Lung microvascular endothelial cell (primary cell): ENCODE measurements around the gene TYMP. TPM values are rescaled to one million over a fixed set of nuclear protein-coding genes. Genes with fewer than 3 reads are reported as not detected.

Source experiments
- DNase-seq, 2 donors: peaks; one replicate each; pipeline versions ENCODE4 v3.0.0 to v3.0.0-alpha.2; 2010; ENCODE audit warnings: low read depth in 2 of 2
- total RNA-seq: library from RNA; depleted of rRNA; stranded (reverse); fragments of >200 nt; gene quantifications from 2 replicates; pipeline ENCODE4 v1.2.1, GENCODE V29; 2014

Gene TYMP
- total RNA-seq, 1 donor from 2014 or later = 19.8 TPM

DNA sequence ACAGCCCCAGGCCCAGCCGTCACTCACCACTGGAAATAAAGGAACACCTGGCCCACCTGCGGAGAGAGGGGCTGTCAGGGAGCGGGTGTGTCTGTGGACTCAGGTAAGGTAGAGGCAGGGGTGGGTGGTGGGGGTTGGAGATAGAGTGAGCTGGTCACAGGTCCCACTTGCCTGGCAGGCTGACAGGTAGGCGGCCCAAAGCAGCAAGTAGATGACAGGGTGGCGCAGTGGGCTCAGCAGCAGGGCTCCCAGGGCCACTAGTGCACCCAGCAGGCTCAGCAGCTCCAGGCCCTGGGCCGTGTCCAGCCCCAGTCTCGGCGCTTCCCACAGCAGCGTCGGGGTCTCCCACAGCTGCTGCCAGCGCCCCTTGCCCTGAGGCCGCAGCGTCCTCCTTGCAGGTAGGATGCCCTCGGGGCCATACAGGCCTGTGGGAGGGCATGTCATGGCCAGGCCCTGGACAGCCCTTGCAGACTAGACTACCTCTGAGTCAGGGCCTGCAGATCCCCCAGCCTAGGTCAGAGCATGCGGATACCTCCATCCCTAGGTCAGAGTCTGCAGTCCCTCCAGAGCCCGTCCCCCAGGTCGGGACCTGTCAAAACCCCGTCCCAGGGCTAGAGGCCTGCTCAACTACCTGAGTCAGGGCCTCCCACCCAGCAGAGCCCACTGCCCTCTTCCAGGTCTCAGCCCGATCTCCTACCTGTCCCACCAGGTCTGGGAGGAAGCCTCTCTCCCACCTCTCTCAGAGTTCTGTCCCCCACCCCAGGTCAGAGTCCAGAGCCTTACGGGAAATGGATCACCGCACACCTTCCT is 23.0 kb downstream of the TYMP start:
- DNase-seq = no peak

GRCh38 chr22:50505776-50506610 is 23.8 kb downstream of the TYMP start:
- DNase-seq = no peak

- no peak for DNase-seq
Observed at GRCh38 chr22:50505276-50505775, 24.5 kb downstream of the TYMP start.

GRCh38 chr22:50504369-50505211 is 25.2 kb downstream of the TYMP start:
- no peak for DNase-seq

DNA sequence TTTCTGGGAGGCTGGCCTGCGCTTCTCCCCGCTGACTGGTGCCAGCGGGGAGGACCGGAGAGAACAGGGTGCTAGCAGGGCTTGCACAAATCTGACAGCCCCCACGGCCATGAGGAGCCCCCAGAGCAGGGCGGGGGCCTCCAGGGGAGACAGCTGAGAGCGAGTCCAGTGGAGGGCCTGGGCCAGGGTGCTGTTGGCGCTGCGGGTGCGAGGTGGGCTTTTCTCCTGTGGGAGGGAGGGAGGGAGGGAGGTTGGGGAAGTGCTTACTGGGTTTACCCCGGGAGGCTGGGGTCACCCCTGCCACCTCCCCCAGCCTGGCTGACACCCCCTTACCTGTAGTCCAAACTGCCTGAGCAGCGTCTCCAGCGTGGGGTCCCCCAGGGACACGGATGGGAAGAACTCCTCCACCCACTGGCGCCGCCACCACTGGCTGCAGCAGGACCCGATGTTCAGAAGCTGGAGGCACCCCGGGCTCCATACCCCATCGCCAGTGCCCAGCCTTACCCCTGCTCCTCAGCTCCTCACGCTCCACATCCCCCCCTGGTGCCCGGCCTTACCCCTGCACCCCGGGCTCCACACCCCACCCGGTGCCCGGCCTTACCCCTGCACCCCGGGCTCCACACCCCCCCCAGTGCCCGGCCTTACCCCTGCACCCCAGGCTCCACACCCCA is 26.2 kb downstream of the TYMP start:
- no peak for DNase-seq

DNA sequence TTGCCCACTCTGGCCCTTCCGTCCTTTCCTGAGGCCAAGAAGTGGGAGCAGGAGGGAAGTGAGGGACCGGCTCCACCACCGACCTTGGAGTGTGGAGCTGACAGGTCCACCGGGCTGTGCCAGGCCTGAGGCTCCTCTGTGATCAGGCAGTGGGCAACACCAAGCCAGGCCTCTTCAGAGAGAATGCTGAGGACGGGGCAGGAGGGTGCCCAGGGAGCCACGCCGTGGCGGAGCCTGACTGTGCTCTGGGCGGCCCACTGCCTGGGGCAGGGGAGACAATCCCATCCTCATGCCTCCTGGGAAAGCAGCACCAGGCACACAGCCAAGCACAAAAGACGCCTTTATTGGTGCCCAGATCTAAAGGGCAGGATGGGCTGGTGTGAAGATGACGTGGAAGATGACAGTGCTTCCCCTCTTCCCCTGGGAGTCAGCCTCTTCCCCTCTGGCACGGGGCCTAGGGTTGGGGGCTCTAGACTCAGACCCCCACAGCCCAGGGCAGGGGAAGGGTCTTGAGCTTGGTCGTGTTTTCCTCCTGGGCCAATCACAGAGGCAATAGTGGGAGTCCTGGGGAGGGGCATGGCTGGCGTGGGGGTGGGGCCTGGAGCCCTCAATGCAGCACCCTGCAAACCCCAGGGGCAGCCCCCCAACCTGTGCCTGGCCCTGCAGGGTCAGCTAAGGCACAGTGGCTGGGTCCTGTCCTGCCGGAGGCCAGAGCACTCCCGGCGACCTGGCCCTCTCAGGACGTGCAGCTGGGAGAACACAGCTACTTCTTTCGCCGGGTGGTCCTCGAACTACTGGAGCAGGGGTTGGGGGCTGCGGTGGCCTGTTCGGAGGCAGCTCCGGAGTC is 27.0 kb downstream of the TYMP start:
- DNase-seq = no peak

GRCh38 chr22:50502096-50502495 is 27.7 kb downstream of the TYMP start:
- no peak for DNase-seq

- DNase-seq = no peak
Observed at GRCh38 chr22:50500452-50500851, 29.4 kb downstream of the TYMP start.

- DNase-seq = peak; percentile 65 to 73
Observed at GRCh38 chr22:50498322-50498890, 31.4 kb downstream of the TYMP start.

DNA sequence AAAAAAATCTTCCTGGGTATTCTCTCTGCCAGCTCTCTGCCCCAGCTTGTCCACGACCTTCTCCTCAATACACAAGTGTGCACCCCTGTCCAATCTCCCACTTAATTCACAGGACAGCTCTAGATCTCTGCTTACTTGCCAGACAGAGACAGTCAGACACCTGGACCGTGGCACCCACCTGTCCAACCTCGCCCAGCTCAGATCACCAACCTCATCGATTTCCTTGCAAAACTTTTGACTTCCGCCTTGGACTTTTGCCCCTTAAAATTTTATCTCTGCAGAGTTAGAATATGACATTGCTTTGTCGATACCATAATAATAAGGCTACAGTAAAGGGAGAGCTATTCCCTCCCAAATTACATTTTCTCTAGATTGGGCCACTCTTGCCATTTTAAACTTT is 32.7 kb downstream of the TYMP start:
- no peak for DNase-seq

DNA sequence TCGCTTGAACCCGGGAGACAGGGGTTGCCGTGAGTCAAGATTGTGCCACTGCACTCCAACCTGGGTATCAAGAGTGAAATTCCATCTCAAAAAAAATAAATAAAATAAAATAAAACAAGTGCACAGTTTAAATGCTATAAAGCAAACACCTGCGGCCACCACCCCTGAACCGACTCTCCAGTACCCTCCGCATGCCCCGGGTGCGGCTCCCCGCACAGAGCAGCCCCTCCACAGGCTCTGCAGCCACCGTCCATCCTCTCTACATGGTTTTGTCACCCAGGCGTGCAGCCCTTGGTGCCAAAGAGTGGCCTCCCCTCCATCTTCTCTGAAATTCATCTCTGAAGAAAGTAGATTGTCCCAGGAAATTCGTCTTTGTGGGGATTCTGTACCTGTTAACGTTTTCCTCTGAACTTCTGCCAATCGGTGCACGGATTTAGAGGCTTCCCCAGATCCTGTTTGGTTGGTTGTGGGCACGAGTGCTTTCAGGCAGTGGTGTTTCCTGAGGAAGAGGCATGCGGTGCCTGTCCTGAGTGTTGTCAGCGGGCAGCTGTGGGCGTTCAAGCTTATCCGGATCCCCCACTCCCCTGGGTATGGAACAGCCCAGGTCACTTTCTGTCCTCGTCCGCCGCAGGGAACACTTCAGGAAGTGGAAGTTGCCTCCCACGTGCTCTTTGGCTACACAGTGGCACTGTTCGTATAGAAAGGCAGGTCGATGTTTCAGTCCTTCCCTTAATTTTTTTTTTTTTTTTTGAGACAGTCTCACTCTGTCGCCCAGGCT is 39.1 kb downstream of the TYMP start:
- peak in 1 of 2 donors; percentile 42 for DNase-seq

- no peak for DNase-seq
Observed at GRCh38 chr22:50489363-50490243, 40.2 kb downstream of the TYMP start.

DNA sequence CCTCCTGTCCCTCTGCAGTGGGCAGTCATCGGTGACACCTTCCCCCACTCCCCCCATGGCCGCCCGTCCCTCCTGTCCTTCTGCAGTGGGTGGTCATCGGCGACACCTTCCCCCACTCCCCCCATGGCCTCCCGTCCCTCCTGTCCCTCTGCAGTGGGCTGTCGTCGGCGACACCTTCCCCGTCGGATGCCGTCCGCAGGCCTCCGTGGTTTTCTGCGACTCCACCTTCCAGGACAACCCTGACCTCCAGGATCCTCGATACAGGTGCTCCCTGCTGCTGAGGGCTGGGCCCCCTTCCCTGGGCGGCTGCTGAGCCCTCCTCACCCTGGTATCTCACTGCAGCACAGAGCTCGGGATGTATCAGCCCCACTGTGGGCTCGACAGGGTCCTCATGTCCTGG is 40.9 kb downstream of the TYMP start:
- no peak for DNase-seq

DNA sequence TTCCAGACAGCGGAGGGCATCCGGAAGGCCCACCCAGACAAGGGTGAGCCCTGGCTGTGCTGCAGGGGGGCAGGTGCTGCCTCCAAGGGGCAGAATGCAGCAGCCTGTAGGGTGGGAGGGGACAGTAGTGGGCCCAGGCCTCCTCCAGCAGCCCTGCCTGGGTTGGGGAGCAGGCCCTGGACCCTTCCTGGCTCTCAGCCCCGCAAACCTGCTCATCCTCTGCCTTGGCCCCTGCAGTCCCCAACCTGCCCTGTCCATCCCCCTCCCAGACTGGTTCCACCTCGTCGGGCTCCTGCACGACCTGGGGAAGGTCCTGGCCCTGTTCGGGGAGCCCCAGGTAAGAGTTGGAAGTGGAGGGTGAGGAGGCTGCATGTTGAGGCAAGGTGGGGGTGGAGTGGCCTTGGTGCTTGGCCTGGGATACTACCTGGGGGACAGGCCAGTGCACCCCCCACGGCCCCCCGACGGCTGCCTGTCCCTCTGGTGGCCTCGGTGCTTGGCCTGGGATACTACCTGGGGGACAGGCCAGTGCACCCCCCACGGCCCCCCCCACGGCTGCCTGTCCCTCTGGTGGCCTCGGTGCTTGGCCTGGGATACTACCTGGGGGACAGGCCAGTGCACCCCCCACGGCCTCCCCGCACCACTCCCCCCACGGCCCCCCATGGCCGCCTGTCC is 41.7 kb downstream of the TYMP start:
- no peak for DNase-seq

DNA sequence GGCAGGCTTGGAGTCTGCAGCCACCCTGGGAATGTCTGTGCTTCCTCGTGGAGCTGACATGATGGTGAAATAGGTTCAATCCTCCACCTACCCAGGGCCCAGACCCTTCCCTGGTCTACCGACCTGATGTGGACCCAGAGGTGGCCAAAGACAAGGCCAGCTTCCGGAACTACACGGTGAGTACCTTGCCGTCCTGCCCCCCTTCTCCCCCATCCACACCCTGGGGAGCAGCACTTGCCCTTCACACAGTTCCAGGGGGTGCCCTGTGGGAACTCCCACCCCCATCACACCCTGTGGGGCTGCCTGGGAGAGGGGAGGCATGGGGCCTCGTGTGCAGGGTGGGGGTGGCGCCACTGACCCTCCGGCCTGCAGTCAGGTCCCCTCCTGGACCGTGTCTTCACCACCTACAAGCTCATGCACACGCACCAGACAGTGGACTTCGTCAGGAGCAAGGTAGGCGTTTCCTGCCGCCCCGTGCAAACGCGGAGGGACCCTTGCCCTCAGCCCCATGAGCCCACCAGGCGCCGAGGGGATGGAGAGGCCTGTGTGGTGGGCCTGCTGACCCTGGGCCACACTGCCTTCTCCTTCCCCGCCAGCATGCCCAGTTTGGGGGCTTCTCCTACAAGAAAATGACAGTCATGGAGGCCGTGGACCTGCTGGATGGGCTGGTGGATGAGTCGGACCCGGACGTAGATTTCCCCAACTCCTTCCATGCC is 42.4 kb downstream of the TYMP start:
- DNase-seq = no peak

DNA sequence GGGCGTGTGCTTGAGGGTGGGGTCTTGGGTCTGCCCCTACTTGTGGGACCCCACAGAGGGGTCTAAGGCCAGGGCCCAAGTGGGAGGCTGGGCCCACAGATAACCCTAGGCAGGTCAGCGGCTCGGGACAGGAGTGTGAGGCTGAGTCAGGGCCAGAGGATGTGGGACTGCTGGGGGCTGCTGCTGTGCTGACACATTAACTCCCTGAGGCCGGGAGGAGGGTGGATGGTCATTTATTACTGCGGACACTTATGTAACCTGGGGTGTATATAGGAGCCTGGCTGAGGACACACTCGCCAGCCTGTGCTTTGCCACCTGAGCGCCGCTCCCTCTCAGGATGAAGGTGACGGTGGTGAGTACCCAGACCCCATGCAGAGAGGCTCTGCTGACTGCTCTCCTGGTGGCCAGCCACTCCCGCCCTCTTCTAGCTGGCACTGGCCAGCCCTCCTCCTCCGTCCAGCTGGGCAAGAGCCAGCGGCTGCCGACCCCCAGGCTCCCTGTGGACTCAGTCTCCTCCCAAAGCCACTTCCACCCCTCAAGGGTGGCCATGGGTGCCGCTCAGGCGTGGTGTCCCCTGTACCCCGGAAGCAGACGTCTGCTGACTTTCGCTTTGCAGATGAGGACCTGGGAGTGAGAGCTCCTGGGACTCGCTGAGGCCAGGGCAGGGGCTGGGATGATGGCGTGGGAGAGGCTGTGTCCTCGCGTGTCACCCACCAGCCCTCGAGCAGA is 43.1 kb downstream of the TYMP start, which contains the start of gene MIOX:
MIOX (plus strand) TSS at position 299 of the 729 bp plus-strand sequence; CDS start at position 338, 39 bp downstream.
- no peak for DNase-seq
